ENCODE measurements around the gene GZMM. TPM values are rescaled to one million over a fixed set of nuclear protein-coding genes. Genes with fewer than 3 reads are reported as not detected.
A peak's percentile ranks its signal among the peaks of the same experiment; 100 is the strongest.

The GZMM gene
- total and polyA plus RNA-seq, 2 of the 13 experiments (the other 11 are each of a cell fraction or from before 2014, with no cell fraction given) = 0.07 TPM; not detected in 1

GRCh38 chr19:591099-591958 is 47.5 kb downstream of the GZMM start (continued):
- TF ChIP-seq KIAA2018 (CRISPR knock-in tag; IDR thresholded peaks at IDR 0.05; ENCODE audit: borderline replicate concordance) (no peak), E2F1 (CRISPR knock-in tag; IDR thresholded peaks at IDR 0.05) (peak; percentile 60; the same call in 1 of the 2 replicates), ZC3H13 (CRISPR knock-in tag; IDR thresholded peaks at IDR 0.05) (0 out of 2 replicates have a peak, but pooled peaks have one; percentile 32), HNF4A (CRISPR knock-in tag; IDR thresholded peaks at IDR 0.05) (no peak), KLF15 (CRISPR knock-in tag; IDR thresholded peaks at IDR 0.05; ENCODE audit: borderline replicate concordance) (peak; percentile 90; the same call in 1 of the 2 replicates), SNRNP70 (IDR thresholded peaks at IDR 0.05; ENCODE audit: low read depth, low read length) (no peak), TBX2 (CRISPR knock-in tag; IDR thresholded peaks at IDR 0.05; ENCODE audit: borderline replicate concordance) (peak; percentile 63; the same call in 1 of the 2 replicates), NFIC (IDR thresholded peaks at IDR 0.05; ENCODE audit: low read length) (no peak), RELA (CRISPR knock-in tag; IDR thresholded peaks at IDR 0.05) (no peak), PRDM4 (CRISPR knock-in tag; IDR thresholded peaks at IDR 0.05; ENCODE audit: borderline replicate concordance) (no peak), MYC (CRISPR knock-in tag; IDR thresholded peaks at IDR 0.05; ENCODE audit: borderline replicate concordance) (no peak), ATF1 (CRISPR knock-in tag; IDR thresholded peaks at IDR 0.05) (no peak), NRL (CRISPR knock-in tag; IDR thresholded peaks at IDR 0.05; ENCODE audit: borderline replicate concordance) (peak; percentile 57; the same call in 1 of the 2 replicates), SETDB1 (CRISPR knock-in tag; IDR thresholded peaks at IDR 0.05; ENCODE audit: borderline replicate concordance) (no peak), CREM (IDR thresholded peaks at IDR 0.05) (no peak), CREM (CRISPR knock-in tag; IDR thresholded peaks at IDR 0.05) (no peak), KLF11 (CRISPR knock-in tag; IDR thresholded peaks at IDR 0.05) (0 out of 2 replicates have a peak, but pooled peaks have one; percentile 74), ZNF530 (CRISPR knock-in tag; IDR thresholded peaks at IDR 0.05; ENCODE audit: low read depth) (no peak)

Data from HepG2 (cell line).